Activated CD8-positive, alpha-beta memory T cell treated with anti-CD3 and anti-CD28 coated beads, Interleukin-2, amount 10 ng/mL, durations not matched to agents 7 days and 5 days (primary cell): ENCODE measurements around the gene GPBP1. TPM values are rescaled to one million over a fixed set of nuclear protein-coding genes. Genes with fewer than 3 reads are reported as not detected.
"Not testable (repeated sequence)": the region's sequence is repeated elsewhere in the genome, so short reads cannot be mapped to it uniquely, and the experiment has no call there.

Experiments used
- ATAC-seq: fragments of 150-1000 bp; cut with Tn5 transposase; one replicate; pipeline ENCODE4 v1.10.0; 2021; ENCODE audit warnings: moderate library complexity
- CTCF ChIA-PET: fragments of 350-600 bp; sonication (Branson Sonifier 250); formaldehyde crosslinking; loops from one replicate; lab custom pipeline; 2021; ENCODE audit warnings: antibody characterized with exemption; lab: Charles Lee
- DNase-seq: peaks from one replicate; pipeline ENCODE4 v3.0.0-alpha.2; 2020
- H3K27ac Mint-ChIP-seq: one replicate; pipeline ENCODE4 v1.8.0; 2021; ENCODE audit warnings: mild to moderate bottlenecking, mixed read lengths
- H3K27me3 Mint-ChIP-seq: one replicate; pipeline ENCODE4 v1.8.0; 2021; ENCODE audit warnings: mixed read lengths
- H3K36me3 Mint-ChIP-seq: one replicate; pipeline ENCODE4 v1.8.0; 2021; ENCODE audit warnings: mild to moderate bottlenecking, mixed read lengths
- H3K4me1 Mint-ChIP-seq: one replicate; pipeline ENCODE4 v1.8.0; 2021; ENCODE audit warnings: mixed read lengths
- H3K4me3 Mint-ChIP-seq: one replicate; pipeline ENCODE4 v1.8.0; 2021; ENCODE audit warnings: mild to moderate bottlenecking, moderate library complexity, mixed read lengths
- H3K9me3 Mint-ChIP-seq: one replicate; pipeline ENCODE4 v1.8.0; 2022; ENCODE audit warnings: low read depth, mixed read lengths
- total RNA-seq, 2 experiments: library from RNA; stranded (reverse); gene quantifications; one replicate each; pipeline ENCODE4 v1.2.3, GENCODE V29; 2021

GPBP1 gene
- total RNA-seq, 2 experiments from 2014 or later: 95.0 to 101 TPM

- CTCF ChIA-PET: no interaction called here
- ATAC-seq (no peak), DNase-seq (no peak)
- Mint-ChIP-seq H3K27me3 (no peaks in the 10 kb centered on the region), H3K9me3 (no peaks in the 10 kb centered on the region), H3K36me3 (peaks cover 54% of the 10 kb centered on the region), H3K4me1 (peaks cover 71% of the 10 kb centered on the region), H3K27ac (no peak overlapping the region), H3K4me3 (no peak overlapping the region)
These were observed 11.5 kb downstream of the GPBP1 start for GRCh38 chr5:57185313-57185712.

DNA sequence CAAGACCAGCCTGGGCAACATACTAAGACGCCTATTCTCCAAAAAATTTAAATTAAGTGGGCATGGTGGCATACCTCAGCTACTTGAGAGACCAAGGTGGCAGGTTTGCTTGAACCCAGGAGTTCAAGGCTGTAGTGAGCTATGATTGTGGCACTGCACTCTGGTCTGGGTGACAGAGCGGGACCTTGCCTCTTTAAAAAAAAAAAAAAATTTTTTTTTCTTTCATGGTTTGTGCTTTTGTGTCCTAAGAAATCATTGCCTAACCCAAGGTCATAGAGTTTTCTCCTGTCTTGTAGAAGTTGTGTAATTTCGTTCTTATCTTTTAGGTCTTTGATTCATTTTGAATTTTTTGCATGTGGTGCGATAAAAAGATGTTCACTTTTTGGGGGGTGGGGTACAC lies 12.3 kb downstream of the GPBP1 start:
- no peaks in the 10 kb centered on the region for H3K9me3 Mint-ChIP-seq
- H3K36me3 Mint-ChIP-seq: peaks cover 47% of the 10 kb centered on the region
- H3K27ac Mint-ChIP-seq: no peak overlapping the region
- no peaks in the 10 kb centered on the region for H3K27me3 Mint-ChIP-seq
- H3K4me1 Mint-ChIP-seq: peaks cover 65% of the 10 kb centered on the region
- DNase-seq (no peak), ATAC-seq (no peak)
- CTCF ChIA-PET: no interaction called here
- H3K4me3 Mint-ChIP-seq: no peak overlapping the region

DNA sequence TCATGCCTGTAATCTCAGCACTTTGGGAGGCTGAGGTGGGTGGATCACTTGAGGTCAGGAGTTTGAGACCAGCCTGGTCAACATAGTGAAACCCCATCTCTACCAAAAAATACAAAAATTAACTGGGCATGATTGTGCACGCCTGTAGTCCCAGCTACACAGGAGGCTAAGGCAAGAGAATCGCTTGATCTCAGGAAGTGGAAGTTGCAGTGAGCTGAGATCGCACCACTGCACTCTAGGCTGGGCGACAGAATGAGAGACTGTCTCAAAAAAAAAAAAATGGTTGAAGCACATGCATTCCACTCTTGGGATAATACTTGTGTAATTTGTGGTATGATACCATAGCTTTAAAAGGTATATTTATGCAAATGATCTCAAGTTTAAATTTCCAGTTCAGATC lies 14.1 kb downstream of the GPBP1 start:
- CTCF ChIA-PET: interaction anchor here (1.1 to 1.5 kb wide), 3 partner anchors 9 to 50 kb away, joined by 3 to 6 read pairs (median 4); no protein-coding TSS in a partner anchor
- not testable (repeated sequence) for H3K9me3 Mint-ChIP-seq

DNA sequence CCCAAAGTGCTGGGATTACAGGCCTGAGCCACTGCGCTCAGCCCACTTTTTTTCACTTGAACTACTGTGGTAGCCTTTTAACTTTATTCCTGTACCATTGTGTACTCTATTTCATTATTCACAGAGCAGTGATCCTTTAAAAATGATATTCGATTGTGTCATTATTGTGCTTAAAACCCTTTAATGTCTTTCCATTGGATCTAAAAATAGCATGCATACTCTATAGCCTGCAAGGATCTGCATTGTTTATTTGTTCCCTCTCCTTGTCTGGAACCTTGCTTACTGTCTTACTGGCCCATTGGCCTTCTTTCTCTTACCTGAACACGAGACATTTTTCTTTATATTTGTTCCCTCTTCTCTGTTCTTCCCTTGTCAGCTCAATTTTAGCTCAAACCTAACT lies 15.7 kb downstream of the GPBP1 start:
- H3K4me3 Mint-ChIP-seq: no peak overlapping the region
- CTCF ChIA-PET: interaction anchor here (1.2 kb wide), 1 partner anchor 30 kb away, joined by 4 read pairs; no protein-coding TSS in a partner anchor
- peaks cover 44% of the 10 kb centered on the region for H3K36me3 Mint-ChIP-seq

More for the DNA sequence above, 14.1 kb downstream of the GPBP1 start:
- H3K27ac Mint-ChIP-seq, H3K27me3 Mint-ChIP-seq, ATAC-seq, DNase-seq, H3K4me3 Mint-ChIP-seq: not testable (repeated sequence)
- peaks cover 70% of the 10 kb centered on the region for H3K4me1 Mint-ChIP-seq
- H3K36me3 Mint-ChIP-seq: peaks cover 47% of the 10 kb centered on the region

DNA sequence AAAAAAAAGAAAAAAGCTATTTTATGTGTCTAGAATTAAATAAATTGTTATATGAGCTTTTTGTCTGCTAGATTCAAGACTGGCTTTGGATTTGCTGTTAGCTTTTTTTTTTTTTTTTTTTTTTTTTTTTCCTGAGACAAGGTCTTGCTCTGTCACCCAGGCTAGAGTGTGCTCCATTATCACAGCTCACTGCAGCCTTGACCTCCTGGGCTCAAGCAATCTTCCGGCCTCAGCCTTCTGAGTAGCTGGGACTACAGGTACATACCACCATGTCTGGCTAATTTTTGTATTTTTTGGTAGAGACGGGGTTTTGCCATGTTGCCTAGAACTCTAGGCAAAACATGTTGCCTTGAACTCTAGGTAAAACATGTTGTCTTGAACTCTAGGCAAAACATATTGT lies 16.7 kb downstream of the GPBP1 start:
- Mint-ChIP-seq H3K27me3 (no peaks in the 10 kb centered on the region), H3K27ac (no peak overlapping the region), H3K9me3 (no peaks in the 10 kb centered on the region), H3K4me3 (no peak overlapping the region), H3K4me1 (peaks cover 75% of the 10 kb centered on the region), H3K36me3 (peaks cover 47% of the 10 kb centered on the region)
- CTCF ChIA-PET: interaction anchor here (0.5 to 1.2 kb wide), 4 partner anchors 17 to 1105 kb away, joined by 3 to 5 read pairs (median 4); partner anchors contain the start of gene GPBP1
- ATAC-seq (no peak), DNase-seq (no peak)

More for the DNA sequence above, 15.7 kb downstream of the GPBP1 start:
- H3K9me3 Mint-ChIP-seq: no peaks in the 10 kb centered on the region
- H3K27me3 Mint-ChIP-seq: no peaks in the 10 kb centered on the region
- ATAC-seq (no peak), DNase-seq (no peak)
- H3K4me1 Mint-ChIP-seq: peaks cover 75% of the 10 kb centered on the region
- H3K27ac Mint-ChIP-seq: no peak overlapping the region

DNA sequence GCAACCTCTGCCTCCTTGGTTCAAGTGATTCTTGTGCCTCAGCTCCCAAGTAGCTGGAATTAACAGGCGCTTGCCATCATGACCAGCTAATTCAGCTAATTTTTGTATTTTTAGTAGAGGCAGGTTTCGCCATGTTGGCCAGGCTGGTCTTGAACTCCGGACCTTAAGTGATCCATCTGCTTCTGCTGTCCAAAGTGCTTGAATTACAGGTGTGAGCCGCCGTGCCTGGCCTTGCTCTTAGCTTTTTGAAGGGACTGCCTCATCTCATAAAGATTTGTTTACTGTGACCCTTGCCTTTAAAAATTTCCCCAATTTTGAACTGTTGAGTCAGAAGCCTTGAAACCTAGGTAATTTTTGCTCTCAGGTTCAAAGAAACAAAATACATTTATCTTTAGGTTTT lies 17.3 kb downstream of the GPBP1 start:
- ATAC-seq (no peak), DNase-seq (no peak)
- H3K27ac Mint-ChIP-seq: no peak overlapping the region
- H3K4me3 Mint-ChIP-seq: no peak overlapping the region
- H3K27me3 Mint-ChIP-seq: no peaks in the 10 kb centered on the region
- peaks cover 70% of the 10 kb centered on the region for H3K4me1 Mint-ChIP-seq
- CTCF ChIA-PET: interaction anchor here (0.7 to 2.3 kb wide), 2 partner anchors 12 to 1105 kb away, joined by 3 to 8 read pairs; no protein-coding TSS in a partner anchor
- peaks cover 48% of the 10 kb centered on the region for H3K36me3 Mint-ChIP-seq
- no peaks in the 10 kb centered on the region for H3K9me3 Mint-ChIP-seq

GRCh38 chr5:57191986-57192385 lies 18.1 kb downstream of the GPBP1 start:
- CTCF ChIA-PET: interaction anchor here (0.8 to 2.3 kb wide), 2 partner anchors 13 to 37 kb away, joined by 3 to 8 read pairs; no protein-coding TSS in a partner anchor
- Mint-ChIP-seq H3K27ac (peak overlapping the region; percentile 14), H3K4me3 (no peak overlapping the region)

DNA sequence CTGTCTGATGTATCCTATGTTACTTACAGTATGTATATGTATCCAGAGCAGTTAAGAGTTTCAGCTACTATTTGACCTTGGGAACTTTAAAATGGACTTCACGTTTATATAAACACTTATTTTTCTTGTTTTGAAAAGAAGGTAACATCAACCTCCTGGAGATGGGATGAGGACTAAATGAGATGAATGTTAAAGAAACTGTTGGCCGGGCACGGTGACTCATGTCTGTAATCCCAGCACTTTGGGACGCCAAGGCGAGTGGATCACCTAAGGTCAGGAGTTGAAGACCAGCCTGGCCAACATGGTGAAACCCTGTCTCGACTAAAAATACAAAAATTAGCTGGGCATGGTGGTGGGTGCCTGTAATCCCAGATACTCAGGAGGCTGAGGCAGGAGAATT lies 19.0 kb downstream of the GPBP1 start:
- CTCF ChIA-PET: interaction anchor here (2.3 kb wide), 1 partner anchor 14 kb away, joined by 8 read pairs; no protein-coding TSS in a partner anchor
- not testable (repeated sequence) for ATAC-seq, DNase-seq, H3K27me3 Mint-ChIP-seq, H3K9me3 Mint-ChIP-seq
- Mint-ChIP-seq H3K27ac (peak overlapping the region; percentile 76), H3K36me3 (peaks cover 43% of the 10 kb centered on the region), H3K4me3 (peak overlapping the region; percentile 34), H3K4me1 (peaks cover 62% of the 10 kb centered on the region)

More at GRCh38 chr5:57191986-57192385, 18.1 kb downstream of the GPBP1 start:
- Mint-ChIP-seq H3K4me1 (peaks cover 65% of the 10 kb centered on the region), H3K9me3 (no peaks in the 10 kb centered on the region), H3K36me3 (peaks cover 44% of the 10 kb centered on the region), H3K27me3 (no peaks in the 10 kb centered on the region)
- DNase-seq (no peak), ATAC-seq (no peak)

- Mint-ChIP-seq H3K9me3 (no peaks in the 10 kb centered on the region), H3K4me1 (peaks cover 56% of the 10 kb centered on the region), H3K4me3 (peak overlapping the region; percentile 20), H3K27ac (peak overlapping the region; percentile 76), H3K27me3 (no peaks in the 10 kb centered on the region), H3K36me3 (peaks cover 38% of the 10 kb centered on the region)
- ATAC-seq (peak; percentile 77), DNase-seq (no peak)
- CTCF ChIA-PET: no interaction called here
These were observed 20.0 kb downstream of the GPBP1 start for GRCh38 chr5:57193757-57194413.

- Mint-ChIP-seq H3K27me3 (no peaks in the 10 kb centered on the region), H3K9me3 (no peaks in the 10 kb centered on the region), H3K4me1 (peaks cover 58% of the 10 kb centered on the region), H3K4me3 (no peak overlapping the region), H3K36me3 (peaks cover 39% of the 10 kb centered on the region), H3K27ac (no peak overlapping the region)
- DNase-seq (no peak), ATAC-seq (no peak)
- CTCF ChIA-PET: no interaction called here
These were observed 20.8 kb downstream of the GPBP1 start for GRCh38 chr5:57194653-57195052.

DNA sequence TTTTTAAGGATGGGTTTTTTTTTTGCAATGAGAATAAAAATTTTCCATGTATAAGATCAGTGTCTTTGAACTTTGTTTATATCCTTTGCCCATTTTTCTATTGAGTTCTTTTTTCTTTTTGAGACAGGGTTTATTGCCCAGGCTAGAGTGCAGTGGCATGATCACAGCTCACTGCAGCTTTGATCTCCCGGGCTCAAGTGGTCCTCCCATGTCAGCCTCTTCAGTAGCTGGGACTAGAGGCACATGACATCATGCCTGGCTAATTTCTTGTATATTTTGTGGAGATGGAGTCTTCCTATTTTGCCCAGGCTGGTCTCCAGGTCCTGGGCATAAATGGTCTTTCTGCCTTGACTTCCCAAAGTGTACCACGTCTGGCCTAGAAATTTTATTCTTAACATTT lies 21.2 kb downstream of the GPBP1 start:
- ATAC-seq: no peak
- H3K9me3 Mint-ChIP-seq: no peaks in the 10 kb centered on the region
- peaks cover 38% of the 10 kb centered on the region for H3K36me3 Mint-ChIP-seq
- CTCF ChIA-PET: no interaction called here
- no peak for DNase-seq
- no peak overlapping the region for H3K27ac Mint-ChIP-seq
- no peak overlapping the region for H3K4me3 Mint-ChIP-seq
- H3K27me3 Mint-ChIP-seq: no peaks in the 10 kb centered on the region
- peaks cover 58% of the 10 kb centered on the region for H3K4me1 Mint-ChIP-seq

- H3K4me1 Mint-ChIP-seq: peaks cover 33% of the 10 kb centered on the region
- ATAC-seq (peak; percentile 30), DNase-seq (no peak)
- no peak overlapping the region for H3K27ac Mint-ChIP-seq
- H3K4me3 Mint-ChIP-seq: no peak overlapping the region
- H3K27me3 Mint-ChIP-seq: no peaks in the 10 kb centered on the region
- CTCF ChIA-PET: no interaction called here
- H3K36me3 Mint-ChIP-seq: peaks cover 22% of the 10 kb centered on the region
- H3K9me3 Mint-ChIP-seq: no peaks in the 10 kb centered on the region
These were observed 26.0 kb downstream of the GPBP1 start for GRCh38 chr5:57199866-57200265.

- Mint-ChIP-seq H3K27ac (no peak overlapping the region), H3K36me3 (peaks cover 29% of the 10 kb centered on the region), H3K4me3 (no peak overlapping the region), H3K9me3 (no peaks in the 10 kb centered on the region), H3K4me1 (peaks cover 28% of the 10 kb centered on the region), H3K27me3 (no peaks in the 10 kb centered on the region)
- CTCF ChIA-PET: interaction anchor here (1.1 kb wide), 1 partner anchor 17 kb away, joined by 5 read pairs; no protein-coding TSS in a partner anchor
- DNase-seq: no peak
- ATAC-seq: no peak
These were observed 29.0 kb downstream of the GPBP1 start for GRCh38 chr5:57202811-57203210.
